SK-N-SH treated with all-trans-retinoic acid at 6 μM for 48 hours (cell line): ENCODE data around the gene CD38.

Source experiments
- CSDC2 ChIP-seq: fragments of 250-450 bp; sonication (Bioruptor Pico); IDR thresholded peaks from 2 replicates; pipeline ENCODE4 v1.5.0; 2020; ENCODE audit warnings: mild to moderate bottlenecking, moderate library complexity
- GLIS3 ChIP-seq: fragments of 250-450 bp; sonication (Bioruptor Pico); IDR thresholded peaks from 2 replicates; pipeline ENCODE4 v1.5.0; 2020; ENCODE audit warnings: mild to moderate bottlenecking, moderate library complexity
- POU6F1 ChIP-seq: fragments of 250-450 bp; sonication (Bioruptor Pico); IDR thresholded peaks from 2 replicates; pipeline ENCODE4 v1.8.0; 2021; ENCODE audit warnings: low read depth, mild to moderate bottlenecking, moderate library complexity, borderline replicate concordance
- RARB ChIP-seq: fragments of 250-450 bp; sonication (Bioruptor Pico); IDR thresholded peaks from 2 replicates; pipeline ENCODE4 v1.8.0; 2021; ENCODE audit warnings: mild to moderate bottlenecking, moderate library complexity
- SNAI2 ChIP-seq: fragments of 250-450 bp; sonication (Bioruptor Pico); IDR thresholded peaks from 2 replicates; pipeline ENCODE4 v1.5.0; 2020; ENCODE audit warnings: mild to moderate bottlenecking, moderate library complexity
- ZFP3 ChIP-seq: fragments of 250-450 bp; sonication (Bioruptor Pico); IDR thresholded peaks from 2 replicates; pipeline ENCODE4 v1.5.0; 2020; ENCODE audit warnings: mild to moderate bottlenecking, moderate library complexity
- ZNF70 ChIP-seq: fragments of 450-650 bp; formaldehyde crosslinking; IDR thresholded peaks from 2 replicates; pipeline ENCODE4 v1.5.0; 2020; ENCODE audit warnings: mild to moderate bottlenecking, moderate library complexity
- TF ChIP-seq, protein P1 (sequence below): fragments of 250-450 bp; sonication (Bioruptor Pico); IDR thresholded peaks from 2 replicates; pipeline ENCODE4 v1.8.0; 2020; ENCODE audit warnings: mild to moderate bottlenecking, moderate library complexity, borderline replicate concordance

DNA sequence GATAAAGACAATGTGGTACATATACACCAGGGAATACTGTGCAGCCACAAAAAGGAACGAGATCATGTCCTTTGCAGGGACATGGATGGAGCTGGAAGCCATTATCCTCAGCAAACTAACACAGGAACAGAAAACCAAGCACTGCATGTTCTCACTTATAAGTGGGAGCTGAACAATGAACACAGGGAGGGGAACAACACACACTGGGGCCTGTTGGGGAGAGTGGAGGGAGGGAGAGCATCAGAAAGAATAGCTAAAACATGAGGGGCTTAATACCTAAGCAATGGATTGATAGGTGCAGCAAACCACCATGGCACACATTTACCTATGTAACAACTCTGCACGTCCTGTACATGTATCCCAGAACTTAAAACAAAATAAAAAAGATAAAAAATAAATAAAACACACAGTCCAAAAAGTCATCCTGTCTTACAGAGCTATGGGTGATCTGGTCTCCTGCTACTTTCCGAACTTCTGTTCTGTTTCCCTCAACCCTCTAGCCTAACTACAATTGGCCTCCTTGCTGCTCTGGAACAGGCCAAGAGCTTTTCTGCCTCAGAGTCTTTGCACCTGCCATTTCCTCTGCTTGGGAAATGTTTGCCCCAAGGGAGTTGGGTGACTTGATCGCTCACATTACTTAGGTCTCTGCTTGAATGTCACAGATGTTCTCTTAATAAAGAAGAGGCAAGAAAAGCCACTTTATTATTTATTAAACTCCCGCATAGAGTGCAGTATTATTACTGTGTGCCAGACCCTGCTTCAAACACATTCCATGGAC, 1.1 kb upstream of the CD38 start:
- TF ChIP-seq ZNF70 (CRISPR knock-in tag) = no peak
- TF ChIP-seq CSDC2 = no peak
- no peak for TF ChIP-seq GLIS3 (CRISPR knock-in tag)
- TF ChIP-seq ZFP3 (CRISPR knock-in tag) = no peak
- no peak for TF ChIP-seq RARB (CRISPR knock-in tag)
- TF ChIP-seq, protein P1, sequence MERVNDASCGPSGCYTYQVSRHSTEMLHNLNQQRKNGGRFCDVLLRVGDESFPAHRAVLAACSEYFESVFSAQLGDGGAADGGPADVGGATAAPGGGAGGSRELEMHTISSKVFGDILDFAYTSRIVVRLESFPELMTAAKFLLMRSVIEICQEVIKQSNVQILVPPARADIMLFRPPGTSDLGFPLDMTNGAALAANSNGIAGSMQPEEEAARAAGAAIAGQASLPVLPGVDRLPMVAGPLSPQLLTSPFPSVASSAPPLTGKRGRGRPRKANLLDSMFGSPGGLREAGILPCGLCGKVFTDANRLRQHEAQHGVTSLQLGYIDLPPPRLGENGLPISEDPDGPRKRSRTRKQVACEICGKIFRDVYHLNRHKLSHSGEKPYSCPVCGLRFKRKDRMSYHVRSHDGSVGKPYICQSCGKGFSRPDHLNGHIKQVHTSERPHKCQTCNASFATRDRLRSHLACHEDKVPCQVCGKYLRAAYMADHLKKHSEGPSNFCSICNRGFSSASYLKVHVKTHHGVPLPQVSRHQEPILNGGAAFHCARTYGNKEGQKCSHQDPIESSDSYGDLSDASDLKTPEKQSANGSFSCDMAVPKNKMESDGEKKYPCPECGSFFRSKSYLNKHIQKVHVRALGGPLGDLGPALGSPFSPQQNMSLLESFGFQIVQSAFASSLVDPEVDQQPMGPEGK = no peak
- no peak for TF ChIP-seq POU6F1
- TF ChIP-seq SNAI2 (CRISPR knock-in tag) = no peak
